NCI-H2171 treated with DMSO at 0.1 percent for 48 hours (cell line): Measurements from ENCODE around the gene SLC6A17.

Experiments used
- DNase-seq: peaks from one replicate; lab custom pipeline; 2025; lab: John Stamatoyannopoulos, UW

Gene SLC6A17

GRCh38 chr1:110174961-110175360 lies 24.7 kb downstream of the SLC6A17 start:
- DNase-seq, result no peak

GRCh38 chr1:110176299-110176956 lies 26.1 kb downstream of the SLC6A17 start:
- peak; percentile 92 for DNase-seq

- no peak for DNase-seq
These were observed 27.5 kb downstream of the SLC6A17 start for GRCh38 chr1:110177775-110178174.

- DNase-seq, result no peak
These were observed 33.4 kb downstream of the SLC6A17 start for GRCh38 chr1:110183642-110184167.

- DNase-seq, result no peak
These were observed 34.2 kb downstream of the SLC6A17 start for GRCh38 chr1:110184446-110184845.

GRCh38 chr1:110185181-110185580 lies 34.9 kb downstream of the SLC6A17 start:
- peak; percentile 94 for DNase-seq

GRCh38 chr1:110186558-110186957 lies 36.3 kb downstream of the SLC6A17 start:
- DNase-seq, result no peak

GRCh38 chr1:110187139-110187890 lies 37.0 kb downstream of the SLC6A17 start:
- peak; percentile 19 for DNase-seq

GRCh38 chr1:110188035-110188618 lies 37.8 kb downstream of the SLC6A17 start:
- peak; percentile 25 for DNase-seq

- no peak for DNase-seq
These were observed 38.9 kb downstream of the SLC6A17 start for GRCh38 chr1:110189181-110189580.

- peak; percentile 76 for DNase-seq
These were observed 40.1 kb downstream of the SLC6A17 start for GRCh38 chr1:110190282-110190929.

GRCh38 chr1:110192541-110192940 lies 42.2 kb downstream of the SLC6A17 start:
- DNase-seq, result no peak

GRCh38 chr1:110195196-110195595 lies 44.9 kb downstream of the SLC6A17 start:
- DNase-seq, result no peak

- peak; percentile 85 for DNase-seq
These were observed 46.8 kb downstream of the SLC6A17 start for GRCh38 chr1:110196917-110197765.

- DNase-seq, result no peak
These were observed 47.8 kb downstream of the SLC6A17 start for GRCh38 chr1:110197905-110198629.

GRCh38 chr1:110198746-110199145 lies 48.5 kb downstream of the SLC6A17 start:
- DNase-seq, result no peak

GRCh38 chr1:110200190-110200589 lies 49.9 kb downstream of the SLC6A17 start:
- no peak for DNase-seq

GRCh38 chr1:110200666-110201065 lies 50.4 kb downstream of the SLC6A17 start:
- no peak for DNase-seq

- DNase-seq, result no peak
These were observed 51.0 kb downstream of the SLC6A17 start for GRCh38 chr1:110201157-110201825.

- peak; percentile 69 for DNase-seq
These were observed 52.8 kb downstream of the SLC6A17 start for GRCh38 chr1:110203021-110203661.
